Stimulated activated CD8-positive, alpha-beta memory T cell treated with anti-CD3 and anti-CD28 coated beads, Interleukin-2, amount 100 ng/mL, for 48 hours (primary cell): ENCODE measurements around the gene PODXL.
"Not testable (repeated sequence)": the region's sequence is repeated elsewhere in the genome, so short reads cannot be mapped to it uniquely, and the experiment has no call there.

ENCODE experiments used
- DNase-seq, 2 donors: peaks; one replicate each; pipeline ENCODE4 v3.0.0-alpha.2; 2020; ENCODE audit warnings: low read depth in 2 of 2

The PODXL gene

DNA sequence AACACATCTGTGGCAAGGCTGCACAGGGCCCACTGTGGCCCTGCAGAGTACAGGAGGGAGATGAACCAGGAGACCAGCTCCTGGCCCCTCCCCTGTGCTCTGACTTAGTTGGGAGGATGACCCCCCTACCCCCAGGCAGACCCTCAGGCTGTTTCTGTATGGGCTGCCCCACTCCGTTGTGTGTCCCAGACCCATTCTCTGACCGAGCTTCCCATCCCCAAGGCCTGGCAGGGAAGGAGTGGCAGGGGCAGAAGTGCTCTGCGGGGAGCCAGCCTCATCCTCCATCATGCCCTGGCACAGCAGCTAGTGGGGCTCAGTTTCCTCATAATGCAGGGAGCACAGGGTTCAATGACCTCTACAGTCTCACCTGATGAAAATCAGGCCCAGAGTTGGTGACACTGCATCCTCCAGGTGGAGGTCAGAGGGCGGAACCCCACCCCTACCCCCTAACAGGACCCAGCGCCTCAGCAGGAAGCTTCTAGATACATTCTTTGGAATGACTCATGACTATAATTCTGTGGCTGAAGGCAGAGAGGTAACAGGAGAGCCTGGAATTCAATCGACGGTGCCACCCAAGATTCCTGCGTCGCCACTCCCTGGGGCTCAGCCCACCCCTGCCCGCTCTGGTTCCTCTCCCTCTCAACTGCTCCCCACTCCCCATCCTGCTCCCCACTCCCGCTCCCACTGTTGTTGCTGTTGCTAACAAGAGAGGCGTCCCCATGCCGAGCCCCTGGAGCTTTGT, 18.2 kb downstream of the PODXL start:
- no peak for DNase-seq

DNA sequence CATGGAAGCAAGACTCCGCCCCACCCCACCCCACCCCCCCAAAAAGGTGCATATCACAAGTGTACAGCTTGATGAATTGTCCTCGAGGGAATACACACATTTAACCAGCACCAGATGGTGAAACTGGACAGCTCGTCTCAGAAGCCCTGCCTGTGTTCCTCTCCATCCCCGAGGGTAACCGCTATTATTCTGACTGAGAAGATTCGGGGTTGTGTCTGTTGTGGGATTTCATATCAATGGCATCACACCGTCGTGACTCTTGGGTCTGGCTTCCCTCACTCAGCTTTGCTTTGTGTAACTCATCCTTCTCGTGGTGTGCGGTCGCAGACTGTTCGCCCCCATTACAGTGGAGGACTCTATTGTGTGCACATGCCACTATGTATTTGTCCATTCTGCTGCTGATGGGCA, 18.9 kb downstream of the PODXL start:
- DNase-seq, result no peak

- DNase-seq, result no peak
Observed at GRCh38 chr7:131536361-131536849, 20.0 kb downstream of the PODXL start.

- no peak for DNase-seq
Observed at GRCh38 chr7:131533566-131534561, 22.6 kb downstream of the PODXL start.

GRCh38 chr7:131533151-131533559, 23.3 kb downstream of the PODXL start:
- no peak for DNase-seq

- no peak for DNase-seq
Observed at GRCh38 chr7:131532570-131533091, 23.8 kb downstream of the PODXL start.

- no peak for DNase-seq
Observed at GRCh38 chr7:131530137-131530536, 26.3 kb downstream of the PODXL start.

DNA sequence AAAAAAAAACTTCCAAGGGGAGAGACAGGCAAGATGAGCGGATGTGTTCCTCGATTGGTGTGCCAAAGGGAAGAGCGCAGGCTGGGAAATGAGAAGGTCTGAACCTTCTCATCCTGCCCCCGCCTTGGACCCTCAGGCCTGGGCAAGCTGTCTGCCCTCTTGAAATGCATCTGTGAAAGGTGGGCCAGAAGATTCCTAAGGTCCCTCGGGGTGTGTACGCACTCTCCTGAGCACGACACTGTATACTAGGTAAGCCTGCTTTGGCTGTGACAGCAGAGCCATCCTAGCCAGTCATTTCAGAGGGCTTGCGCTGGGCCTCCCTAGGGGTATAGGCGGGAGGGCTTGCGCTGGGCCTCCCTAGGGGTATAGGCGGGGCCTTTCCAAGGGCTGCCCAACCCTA, 26.8 kb downstream of the PODXL start:
- no peak for DNase-seq

GRCh38 chr7:131529179-131529578, 27.2 kb downstream of the PODXL start:
- DNase-seq, result no peak

GRCh38 chr7:131527456-131527855, 29.0 kb downstream of the PODXL start:
- no peak for DNase-seq

DNA sequence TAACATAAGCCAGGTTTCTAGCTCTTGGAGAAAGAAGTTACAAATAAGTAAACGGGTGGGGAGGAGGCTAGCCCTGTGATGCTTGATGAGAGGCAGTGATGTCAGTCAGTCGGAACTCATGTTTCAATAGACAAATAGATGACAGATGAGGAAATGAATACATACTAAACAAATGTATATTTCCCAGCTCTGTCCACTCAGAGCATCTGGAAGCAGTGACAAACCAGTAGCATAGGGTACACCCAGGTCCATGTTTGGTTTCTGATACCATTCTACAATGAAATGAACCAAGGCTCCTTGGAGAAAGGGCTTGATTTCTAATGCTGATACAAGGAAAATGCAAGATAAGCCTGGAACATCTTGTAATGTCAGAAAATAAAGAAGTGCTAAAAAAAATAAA, 30.6 kb downstream of the PODXL start:
- no peak for DNase-seq

DNA sequence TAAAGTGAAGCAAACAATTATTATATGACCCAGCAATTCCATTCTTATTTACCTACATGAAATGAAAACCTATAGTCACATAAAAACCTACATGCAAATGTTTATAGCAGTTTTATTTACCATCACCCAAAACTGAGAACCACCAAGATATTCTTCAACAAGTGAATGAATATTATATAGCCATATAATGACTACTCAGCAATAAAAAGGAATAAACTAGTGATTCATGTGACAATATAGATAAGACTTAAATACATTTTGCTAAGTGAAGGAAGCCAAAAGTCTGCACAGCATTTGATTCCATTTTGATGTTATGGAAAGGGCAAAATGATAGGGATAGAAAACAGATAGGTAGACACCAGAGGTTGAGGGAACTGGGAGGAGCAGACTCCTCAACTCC, 31.7 kb downstream of the PODXL start:
- no peak for DNase-seq

- DNase-seq, result no peak
Observed at GRCh38 chr7:131524115-131524514, 32.3 kb downstream of the PODXL start.

- no peak for DNase-seq
Observed at GRCh38 chr7:131522325-131522930, 34.0 kb downstream of the PODXL start.

DNA sequence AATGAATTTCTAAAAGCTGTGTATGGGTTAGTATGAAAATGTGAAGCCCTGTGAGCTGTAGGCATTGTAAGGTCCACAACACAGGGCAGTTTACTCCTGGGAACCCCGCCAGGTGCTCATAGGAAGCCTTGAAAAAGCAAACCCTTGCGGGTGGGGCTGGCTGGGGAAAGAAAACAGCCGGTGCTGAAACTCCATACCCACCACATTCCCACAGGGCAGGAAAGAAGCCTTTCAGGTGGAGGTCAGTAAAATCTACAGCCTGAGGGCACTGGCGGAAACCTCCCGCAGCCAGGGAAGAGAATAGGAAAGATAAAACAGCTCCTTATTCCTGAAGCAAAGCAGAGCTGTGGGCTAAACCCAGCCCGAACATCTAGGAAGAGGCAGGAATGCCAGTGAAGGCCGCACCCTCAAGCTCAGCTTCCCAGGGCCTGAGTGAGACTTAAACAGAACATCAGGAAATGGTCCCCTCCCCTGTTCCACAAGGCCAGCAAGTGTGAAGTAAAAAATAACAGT, 34.7 kb downstream of the PODXL start:
- no peak for DNase-seq

- DNase-seq, result no peak
Observed at GRCh38 chr7:131518626-131519025, 37.8 kb downstream of the PODXL start.

DNA sequence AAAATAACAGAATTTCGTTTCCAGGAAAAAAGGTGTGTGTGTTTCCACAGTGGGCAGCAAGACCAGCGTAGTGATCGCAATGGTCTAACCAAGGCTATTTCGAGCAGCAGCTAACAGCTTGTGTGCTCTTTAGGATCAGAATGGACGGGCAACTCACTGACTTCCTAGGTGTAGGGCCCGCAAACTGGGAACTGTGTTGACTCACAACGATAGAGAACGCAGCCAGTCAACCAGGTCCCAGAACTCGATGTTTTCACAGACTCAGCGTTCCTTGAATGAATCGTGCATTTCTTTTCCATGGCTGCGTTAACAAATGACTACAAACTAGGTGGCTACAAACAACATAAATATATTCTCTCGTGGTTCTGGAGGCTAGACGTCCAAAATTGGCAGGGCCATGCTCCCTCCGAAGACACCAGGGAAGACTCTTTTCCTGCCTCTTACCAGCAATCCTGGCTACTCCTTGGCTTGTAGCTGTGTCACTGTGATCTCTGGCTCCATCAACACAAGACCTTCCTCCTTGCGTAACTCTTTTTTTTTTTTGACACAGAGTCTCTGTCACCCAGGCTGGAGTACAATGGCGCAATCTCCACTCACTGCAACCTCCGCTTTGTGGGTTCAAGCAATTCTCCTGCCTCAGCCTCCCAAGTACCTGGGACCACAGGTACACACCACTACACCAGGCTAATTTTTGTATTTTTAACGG, 39.1 kb downstream of the PODXL start:
- no peak for DNase-seq

GRCh38 chr7:131515471-131515870, 41.0 kb downstream of the PODXL start:
- not testable (repeated sequence) for DNase-seq

DNA sequence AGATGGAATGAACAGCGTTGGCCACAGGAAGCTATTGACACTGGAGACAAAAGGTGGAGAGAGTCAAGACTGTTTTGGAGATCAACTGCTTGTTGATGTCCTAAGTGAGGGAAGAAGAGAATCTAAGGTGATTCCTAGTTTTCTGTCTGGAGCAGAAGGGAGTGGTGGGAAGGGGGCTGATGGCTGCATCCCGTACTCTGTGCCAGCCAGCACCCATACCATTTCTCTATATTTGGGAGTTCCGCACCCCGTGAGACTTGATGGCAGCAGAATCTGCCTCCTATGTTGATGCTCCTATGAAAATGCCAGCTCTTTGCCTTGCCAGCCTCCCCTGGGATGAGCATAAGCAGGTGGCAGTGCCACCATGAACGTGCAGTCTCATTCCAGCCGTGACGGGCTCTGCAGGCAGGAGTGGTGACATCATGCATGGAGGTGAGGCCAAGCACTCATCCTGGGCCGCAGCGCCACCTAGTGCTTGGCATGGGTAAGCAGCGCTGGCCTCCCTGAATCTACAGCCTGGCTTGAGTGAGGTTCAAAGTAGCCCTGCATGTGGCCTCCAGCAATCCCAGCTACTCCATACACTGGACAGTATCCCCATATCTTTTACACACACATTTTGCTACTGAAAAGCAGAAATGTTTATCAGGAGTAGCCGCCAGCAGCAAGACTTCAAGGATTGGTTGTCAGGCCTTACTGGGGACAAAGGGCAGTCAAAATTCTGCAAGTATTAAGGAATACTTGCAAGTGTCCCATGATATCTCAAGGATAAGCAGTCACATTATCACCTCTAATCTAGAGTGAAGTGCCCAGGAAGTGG, 43.0 kb downstream of the PODXL start:
- DNase-seq, result peak; percentile 69 to 72
